OCI-LY1 (cell line): ENCODE measurements around the gene C8B.

Source experiments
- H2AFZ ChIP-seq: fragments of 200-600 bp; sonication (generic), shearing (Covaris generic); 2 replicates; pipeline ENCODE4 v1.6.0; 2014; ENCODE audit warnings: antibody characterized with exemption, mild to moderate bottlenecking, low read length
- H3F3A ChIP-seq: fragments of 200-600 bp; sonication (generic), shearing (Covaris generic); 2 replicates; pipeline ENCODE4 v1.6.0; 2014; ENCODE audit warnings: mild to moderate bottlenecking, antibody characterized with exemption, low read length, moderate library complexity; ENCODE audit not compliant: insufficient read depth
- H3K27ac ChIP-seq: fragments of 200-600 bp; sonication (generic); 2 replicates; pipeline ENCODE4 v1.5.1; 2014; ENCODE audit warnings: low read length, mixed run types, mild to moderate bottlenecking, low read depth; ENCODE audit not compliant: poor library complexity, severe bottlenecking
- H3K27me3 ChIP-seq: fragments of 200-600 bp; sonication (generic); 2 replicates; pipeline ENCODE4 v1.6.0; 2014; ENCODE audit warnings: antibody characterized with exemption, mild to moderate bottlenecking, low read length, moderate library complexity; ENCODE audit not compliant: insufficient read depth
- H3K36me3 ChIP-seq: fragments of 200-600 bp; sonication (generic); 2 replicates; pipeline ENCODE4 v1.6.1; 2014; ENCODE audit warnings: mild to moderate bottlenecking, antibody characterized with exemption, low read length, moderate library complexity, mixed read lengths; ENCODE audit not compliant: insufficient read depth
- H3K4me1 ChIP-seq: fragments of 200-600 bp; sonication (generic); 2 replicates; pipeline ENCODE4 v1.5.1; 2014; ENCODE audit warnings: mild to moderate bottlenecking, low read length, moderate library complexity; ENCODE audit not compliant: insufficient read depth, severe bottlenecking
- H3K4me2 ChIP-seq: fragments of 200-600 bp; sonication (generic), shearing (Covaris generic); 2 replicates; pipeline ENCODE4 v1.6.1; 2014; ENCODE audit warnings: low read length
- H3K4me3 ChIP-seq: fragments of 200-600 bp; sonication (generic); 2 replicates; pipeline ENCODE4 v1.5.1; 2014; ENCODE audit warnings: low read length, low read depth, mild to moderate bottlenecking, mixed read lengths; ENCODE audit not compliant: poor library complexity, severe bottlenecking
- H3K79me2 ChIP-seq: fragments of 200-600 bp; shearing (Covaris generic); 2 replicates; pipeline ENCODE4 v1.6.1; 2016; ENCODE audit warnings: mixed run types, low read length, mixed read lengths; ENCODE audit not compliant: insufficient read depth
- H3K9ac ChIP-seq: fragments of 200-600 bp; sonication (generic), shearing (Covaris generic); 2 replicates; pipeline ENCODE4 v1.6.1; 2014; ENCODE audit warnings: mild to moderate bottlenecking, low read length, mixed read lengths
- H3K9me2 ChIP-seq: fragments of 200-600 bp; sonication (generic), shearing (Covaris generic); 2 replicates; pipeline ENCODE4 v1.6.1; 2014; ENCODE audit warnings: low read depth, mild to moderate bottlenecking, low read length, mixed read lengths
- H3K9me3 ChIP-seq: fragments of 200-600 bp; shearing (Covaris generic); 2 replicates; pipeline ENCODE4 v1.6.1; 2014; ENCODE audit warnings: low read length, mixed read lengths
- H4K20me1 ChIP-seq: fragments of 200-600 bp; sonication (generic), shearing (Covaris generic); 2 replicates; pipeline ENCODE4 v1.6.0; 2016; ENCODE audit warnings: mild to moderate bottlenecking, low read length; ENCODE audit not compliant: insufficient read depth
- EZH2 ChIP-seq: fragments of 200-600 bp; sonication (generic), shearing (Covaris generic); IDR thresholded peaks from 2 replicates; pipeline ENCODE4 v1.8.0; 2017; ENCODE audit warnings: borderline replicate concordance, mixed run types, mild to moderate bottlenecking, antibody characterized with exemption, low read length, moderate library complexity, mixed read lengths
- TF ChIP-seq, protein P1 (sequence below): fragments of 200-600 bp; sonication (generic), shearing (Covaris generic); IDR thresholded peaks from 2 replicates; pipeline ENCODE4 v1.5.1; 2017; ENCODE audit warnings: mild to moderate bottlenecking, antibody characterized with exemption, low read length, moderate library complexity, mixed read lengths

C8B gene

DNA sequence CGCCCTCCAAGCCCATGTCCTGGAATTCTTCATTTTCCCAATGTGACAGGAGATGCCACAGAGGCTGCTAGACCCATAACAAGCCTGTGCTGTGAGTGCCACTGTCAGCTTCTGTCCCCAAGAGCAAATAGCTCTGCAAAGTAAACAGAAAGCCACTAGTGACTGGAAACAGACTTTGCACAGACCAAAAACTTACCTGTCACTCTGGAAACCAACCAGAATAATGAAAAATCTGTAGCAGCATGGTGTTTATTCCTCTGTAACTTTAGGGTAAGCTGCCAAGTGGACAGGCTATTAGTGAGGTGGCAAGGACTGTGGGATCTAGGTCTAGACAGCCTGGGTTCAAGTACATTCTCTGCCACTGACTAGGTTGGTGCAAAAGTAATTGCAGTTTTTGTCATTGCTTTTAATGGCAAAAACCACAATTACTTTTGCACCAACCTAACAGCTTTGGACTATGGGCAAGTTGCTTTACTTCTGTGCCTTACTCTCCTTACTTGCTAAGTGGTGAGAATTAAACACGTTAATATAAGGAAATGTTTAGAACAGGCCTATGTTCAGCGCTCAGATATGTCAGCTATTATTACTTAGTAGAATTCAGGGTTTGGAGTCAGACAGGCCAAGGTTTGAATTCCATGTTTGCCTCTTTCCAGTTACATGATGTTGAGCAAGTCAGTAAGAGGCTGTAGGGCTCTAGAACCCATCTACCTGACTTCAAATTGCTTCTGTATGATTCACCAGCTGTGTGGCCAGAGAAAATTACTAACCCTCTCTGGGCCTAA lies at the start of gene C8B:
Gene C8B (minus strand): TSS at position 100 of the 782 bp plus-strand sequence. CDS start 67 bp downstream, at position 33.
- Histone ChIP-seq H3K9ac (no peak within 1 kb of the TSS), H2AFZ (no peak within 1 kb of the TSS), H3K9me3 (no peaks in the 10 kb centered on the region), H3K4me3 (no peak within 1 kb of the TSS), H3K79me2 (no peaks in the 10 kb centered on the region), H3F3A (no peaks in the 10 kb centered on the region), H4K20me1 (no peaks in the 10 kb centered on the region), H3K27me3 (no peaks in the 10 kb centered on the region), H3K9me2 (no peaks in the 10 kb centered on the region), H3K36me3 (no peaks in the 10 kb centered on the region), H3K27ac (no peak within 1 kb of the TSS), H3K4me2 (no peak within 1 kb of the TSS), H3K4me1 (no peaks in the 10 kb centered on the region)
- TF ChIP-seq, protein P1, sequence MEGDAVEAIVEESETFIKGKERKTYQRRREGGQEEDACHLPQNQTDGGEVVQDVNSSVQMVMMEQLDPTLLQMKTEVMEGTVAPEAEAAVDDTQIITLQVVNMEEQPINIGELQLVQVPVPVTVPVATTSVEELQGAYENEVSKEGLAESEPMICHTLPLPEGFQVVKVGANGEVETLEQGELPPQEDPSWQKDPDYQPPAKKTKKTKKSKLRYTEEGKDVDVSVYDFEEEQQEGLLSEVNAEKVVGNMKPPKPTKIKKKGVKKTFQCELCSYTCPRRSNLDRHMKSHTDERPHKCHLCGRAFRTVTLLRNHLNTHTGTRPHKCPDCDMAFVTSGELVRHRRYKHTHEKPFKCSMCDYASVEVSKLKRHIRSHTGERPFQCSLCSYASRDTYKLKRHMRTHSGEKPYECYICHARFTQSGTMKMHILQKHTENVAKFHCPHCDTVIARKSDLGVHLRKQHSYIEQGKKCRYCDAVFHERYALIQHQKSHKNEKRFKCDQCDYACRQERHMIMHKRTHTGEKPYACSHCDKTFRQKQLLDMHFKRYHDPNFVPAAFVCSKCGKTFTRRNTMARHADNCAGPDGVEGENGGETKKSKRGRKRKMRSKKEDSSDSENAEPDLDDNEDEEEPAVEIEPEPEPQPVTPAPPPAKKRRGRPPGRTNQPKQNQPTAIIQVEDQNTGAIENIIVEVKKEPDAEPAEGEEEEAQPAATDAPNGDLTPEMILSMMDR = no peak
- TF ChIP-seq EZH2 = no peak

DNA sequence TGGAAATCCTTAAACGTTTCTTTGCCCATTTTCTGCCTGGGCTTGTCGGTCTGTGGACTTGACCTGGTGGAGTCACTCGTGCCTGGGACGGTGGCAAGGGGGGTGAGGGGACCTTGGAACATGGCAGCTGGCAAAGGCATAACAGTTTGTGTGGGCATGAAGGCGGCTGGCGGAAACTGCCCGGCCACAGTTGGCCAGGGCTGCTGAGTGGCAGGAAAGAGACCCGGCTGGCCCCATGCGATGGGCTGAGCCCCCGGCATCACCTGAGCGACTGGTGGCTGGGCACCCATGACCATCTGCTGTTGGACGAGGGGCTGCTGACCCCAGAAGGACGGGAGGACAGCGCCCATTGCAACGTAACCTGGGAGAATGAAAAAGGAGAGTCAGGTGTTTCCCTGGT lies 49.3 kb upstream of the C8B start:
- Histone ChIP-seq H3K9me2 (no peaks in the 10 kb centered on the region), H3F3A (no peaks in the 10 kb centered on the region), H3K79me2 (no peaks in the 10 kb centered on the region), H2AFZ (no peak overlapping the region), H4K20me1 (no peaks in the 10 kb centered on the region), H3K4me1 (no peaks in the 10 kb centered on the region), H3K36me3 (no peaks in the 10 kb centered on the region), H3K27me3 (0 out of 2 replicates have a peak, but pooled peaks cover 6% of the 10 kb centered on the region), H3K9me3 (no peaks in the 10 kb centered on the region), H3K4me3 (no peak overlapping the region), H3K4me2 (no peak overlapping the region), H3K27ac (no peak overlapping the region), H3K9ac (no peak overlapping the region)
- TF ChIP-seq EZH2 = no peak
- TF ChIP-seq, protein P1 = no peak

DNA sequence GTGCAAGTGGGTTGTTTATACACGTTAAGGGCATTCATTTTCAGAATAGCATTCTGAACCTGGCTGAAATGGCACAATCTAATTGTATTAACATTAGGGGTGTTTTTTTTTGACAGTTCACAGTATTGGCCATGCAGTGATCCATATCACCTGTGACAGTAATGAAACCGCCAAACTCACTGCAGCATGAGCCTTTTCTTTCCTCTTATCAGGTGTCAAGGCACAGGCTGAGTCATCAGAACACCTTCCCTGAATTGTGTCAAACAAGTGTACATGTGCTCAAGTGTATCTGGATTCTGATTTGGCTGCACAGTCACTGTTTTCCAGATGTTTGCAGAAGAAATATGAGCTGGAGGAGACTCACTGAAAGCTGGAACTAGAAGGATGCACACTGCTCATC lies 47.7 kb upstream of the C8B start:
- Histone ChIP-seq H3F3A (no peaks in the 10 kb centered on the region), H3K4me3 (no peak overlapping the region), H3K36me3 (no peaks in the 10 kb centered on the region), H3K9ac (no peak overlapping the region), H3K4me1 (no peaks in the 10 kb centered on the region), H3K4me2 (no peak overlapping the region), H3K9me2 (no peaks in the 10 kb centered on the region), H3K27me3 (0 out of 2 replicates have a peak, but pooled peaks cover 6% of the 10 kb centered on the region), H2AFZ (no peak overlapping the region), H3K79me2 (no peaks in the 10 kb centered on the region), H3K27ac (no peak overlapping the region), H4K20me1 (no peaks in the 10 kb centered on the region), H3K9me3 (no peaks in the 10 kb centered on the region)
- TF ChIP-seq, protein P1 = no peak
- TF ChIP-seq EZH2 = no peak
